HK-2 (cell line): Measurements from ENCODE around the gene PEX3.

Experiments
- DNase-seq: peaks from one replicate; pipeline ENCODE4 v3.0.0-alpha.2; 2018; ENCODE audit not compliant: unreplicated experiment

PEX3 gene

DNA sequence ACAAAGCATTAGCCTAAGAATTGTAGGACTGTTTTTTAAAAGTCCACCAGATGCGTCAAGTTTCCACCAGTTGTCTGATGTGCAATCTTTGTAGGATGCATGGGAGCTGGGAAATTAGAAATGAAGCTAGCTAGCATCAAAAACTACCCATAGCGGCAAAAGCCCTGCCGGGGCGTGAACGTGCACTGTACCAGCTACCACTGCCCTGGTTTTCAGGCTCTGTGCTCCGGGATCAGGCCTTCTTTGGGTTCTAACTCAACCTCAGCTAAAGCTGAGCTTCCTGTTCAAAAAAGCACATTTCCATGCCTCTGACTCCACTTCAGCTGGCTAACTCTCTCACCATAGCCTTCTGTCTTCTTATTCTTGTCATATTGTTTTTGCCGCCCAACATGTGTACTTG is 87.8 kb downstream of the PEX3 start:
- no peak for DNase-seq

DNA sequence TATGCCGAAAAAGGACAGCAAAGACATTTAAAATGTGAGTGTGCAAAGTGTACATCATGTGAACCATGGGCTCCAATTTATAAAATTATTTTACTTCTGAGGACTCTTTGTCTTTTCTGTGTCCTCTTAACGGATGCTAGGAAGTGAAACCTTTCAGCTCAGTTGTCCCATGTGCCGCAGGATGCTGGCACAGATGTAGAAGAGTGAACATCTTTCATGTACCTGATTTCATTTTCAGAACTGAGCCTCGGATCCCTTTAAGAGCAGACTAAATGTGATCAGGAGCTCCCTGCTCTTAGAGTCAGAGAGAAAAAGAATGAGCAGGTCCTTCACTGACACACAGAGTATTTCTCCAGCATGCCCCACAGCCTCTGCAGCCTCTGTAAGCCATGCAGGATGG is 88.5 kb downstream of the PEX3 start:
- DNase-seq, result no peak

DNA sequence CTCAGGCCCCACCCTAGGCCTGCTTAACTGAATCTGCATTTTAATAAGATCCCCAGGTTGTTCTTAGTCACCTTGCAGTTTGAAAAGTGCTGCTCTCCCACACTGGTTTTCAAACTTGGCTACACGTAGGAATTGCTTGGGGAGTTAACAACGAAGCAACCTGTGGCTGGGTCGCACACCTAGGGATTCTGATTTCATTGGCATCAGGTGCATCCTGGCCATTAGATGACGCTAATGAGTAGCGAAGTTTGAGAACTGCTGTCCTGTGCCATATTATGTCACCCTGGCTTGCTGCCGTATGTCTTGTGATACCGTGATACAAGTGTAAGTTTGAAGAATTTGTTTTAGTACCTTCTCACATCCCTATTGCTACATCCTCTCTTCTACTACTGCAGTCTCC is 89.1 kb downstream of the PEX3 start:
- no peak for DNase-seq

DNA sequence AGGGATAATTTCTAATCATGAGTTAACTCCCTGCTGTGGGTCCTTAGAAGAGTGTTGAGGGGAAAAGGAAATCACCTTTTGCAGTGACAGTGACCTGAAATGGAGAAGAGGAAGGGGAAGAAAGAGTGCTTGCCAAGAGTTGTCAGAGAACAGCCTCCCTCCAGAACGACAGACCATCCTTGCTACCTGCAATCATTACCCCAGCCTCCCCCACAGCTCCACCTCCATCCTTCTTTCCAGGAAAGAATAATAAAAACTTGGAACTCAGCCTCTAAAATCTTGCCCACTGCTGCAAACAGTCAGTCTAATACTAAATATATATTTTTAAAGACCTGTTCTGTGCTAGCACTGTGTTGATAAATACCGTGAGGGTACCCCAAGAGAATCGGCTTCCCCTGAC is 89.6 kb downstream of the PEX3 start:
- DNase-seq, result no peak
